Lung (tissue), 12 donors: ENCODE measurements around the gene ACAP1. TPM values are rescaled to one million over a fixed set of nuclear protein-coding genes. Genes with fewer than 3 reads are reported as not detected.

Experiments used
- ATAC-seq: fragments of 200-7000 bp; cut with Tn5 transposase; one replicate; pipeline ENCODE4 v1.9.1; 2020; ENCODE audit warnings: moderate number of reproducible peaks; ENCODE audit not compliant: insufficient read depth, low FRiP score
- DNase-seq, 3 donors: peaks; one replicate each; pipeline ENCODE4 v3.0.0-alpha.2; 2013 to 2017
- H3K27ac ChIP-seq, 2 donors: one replicate each; pipeline ENCODE4 v1.5.1; 2013; ENCODE audit warnings: mild to moderate bottlenecking in 2 of 2, moderate library complexity in 2 of 2, control low read depth in 1 of 2, inconsistent platforms in 1 of 2, low read depth in 1 of 2, low read length in 1 of 2
- H3K27me3 ChIP-seq, 3 donors: one replicate each; pipeline ENCODE4 v1.5.1; 2013; ENCODE audit warnings: low read length in 2 of 3; ENCODE audit not compliant: control insufficient read depth in 3 of 3, insufficient read depth in 3 of 3
- H3K36me3 ChIP-seq, 4 donors: one replicate each; pipeline ENCODE4 v1.5.1; 2013; ENCODE audit warnings: low read length in 4 of 4, mild to moderate bottlenecking in 1 of 4, moderate library complexity in 1 of 4; ENCODE audit not compliant: control insufficient read depth in 4 of 4, insufficient read depth in 4 of 4
- H3K4me1 ChIP-seq, 5 donors: one replicate each; pipeline ENCODE4 v1.5.1; 2013; ENCODE audit warnings: low read length in 5 of 5, mild to moderate bottlenecking in 2 of 5, moderate library complexity in 1 of 5; ENCODE audit not compliant: control insufficient read depth in 5 of 5, insufficient read depth in 5 of 5
- H3K4me3 ChIP-seq: one replicate; pipeline ENCODE4 v1.5.1; 2013; ENCODE audit warnings: mild to moderate bottlenecking, control low read depth, moderate library complexity
- H3K9ac ChIP-seq, 2 donors: one replicate each; pipeline ENCODE4 v1.5.1; 2013; ENCODE audit warnings: low read length in 2 of 2, control low read depth in 1 of 2; ENCODE audit not compliant: insufficient read depth in 1 of 2
- H3K9me3 ChIP-seq, 4 donors: one replicate each; pipeline ENCODE4 v1.5.1; 2013; ENCODE audit warnings: low read length in 3 of 4, mild to moderate bottlenecking in 1 of 4, moderate library complexity in 1 of 4; ENCODE audit not compliant: control insufficient read depth in 4 of 4, insufficient read depth in 3 of 4
- CTCF ChIP-seq: IDR thresholded peaks from 2 replicates; pipeline ENCODE4 v1.5.1; 2012; ENCODE audit warnings: mild to moderate bottlenecking; ENCODE audit errors: control extremely low read depth, extremely low read depth
- WGBS, 2 donors: extraction: QIAGEN DNeasy Blood & Tissue Kit; methylation state at CpG; one replicate each; pipeline ENCODE4 v1.1.7; 2013; 5-methylcytosine and 5-hydroxymethylcytosine counted together
- polyA plus RNA-seq, 2 donors: library from polyadenylated mRNA; stranded (reverse); fragments of 200-250 nt; gene quantifications; one replicate each; pipeline ENCODE4 v1.2.1, GENCODE V29; 2013
- total RNA-seq, 2 donors: library from RNA; depleted of rRNA in 1 of 2; stranded (reverse); fragments of >200 nt in 1 of 2; gene quantifications; one replicate each; pipeline ENCODE4 v1.2.1, GENCODE V29; 2014 to 2021
- donor health status: control.
- donor health status: control.
- donor health status: Bipolar disorder and iron deficiency.
- donor health status: healthy.
- donor health status: DM: yes; HTN: yes; CAD: no.

Gene ACAP1
- total and polyA plus RNA-seq, 4 donors: 9.2 to 39.4 (median 22.1) TPM

- Histone ChIP-seq H3K9ac (no peak overlapping the region), H3K4me3 (no peak overlapping the region), H3K27ac (no peak overlapping the region), H3K4me1 (peaks cover 0 to 13% (median 3%) of the 10 kb centered on the region in 5 donors), H3K27me3 (no peaks in the 10 kb centered on the region), H3K9me3 (peaks cover 0 to 4% (median 0%) of the 10 kb centered on the region in 4 donors), H3K36me3 (peaks cover 0 to 34% (median 19%) of the 10 kb centered on the region in 4 donors)
- TF ChIP-seq CTCF: no peak
- ATAC-seq: no peak
- no peak for DNase-seq
- 91% methylated on average over 19 of the region's 19 CpGs for WGBS, 2 donors
These were observed 53.9 kb downstream of the ACAP1 start for GRCh38 chr17:7389924-7390910.

- DNase-seq (no peak), ATAC-seq (no peak)
- Histone ChIP-seq H3K27ac (peak overlapping the region in 1 of 2 donors; percentile 66), H3K27me3 (no peaks in the 10 kb centered on the region), H3K4me1 (peaks cover 0 to 13% (median 3%) of the 10 kb centered on the region in 5 donors), H3K36me3 (peaks cover 0 to 34% (median 19%) of the 10 kb centered on the region in 4 donors), H3K9me3 (peaks cover 0 to 4% (median 0%) of the 10 kb centered on the region in 4 donors), H3K4me3 (no peak overlapping the region), H3K9ac (no peak overlapping the region)
- TF ChIP-seq CTCF: no peak
- WGBS, 2 donors: 24 to 36% methylated on average over 2 of the region's 2 CpGs
These were observed 55.0 kb downstream of the ACAP1 start for GRCh38 chr17:7391307-7391706.

GRCh38 chr17:7392696-7393612, 56.6 kb downstream of the ACAP1 start:
- H3K9ac ChIP-seq: no peak overlapping the region
- WGBS, 2 donors: 75 to 80% methylated on average over 39 to 42 of the region's 42 CpGs
- peaks cover 0 to 31% (median 17%) of the 10 kb centered on the region in 4 donors for H3K36me3 ChIP-seq
- H3K4me3 ChIP-seq: peak overlapping the region; percentile 79
- no peak for ATAC-seq
- H3K4me1 ChIP-seq: peaks cover 0 to 13% (median 3%) of the 10 kb centered on the region in 5 donors
- no peak for DNase-seq
- no peak for TF ChIP-seq CTCF
- peak overlapping the region in 1 of 2 donors; percentile 21 for H3K27ac ChIP-seq
- H3K27me3 ChIP-seq: no peaks in the 10 kb centered on the region
- H3K9me3 ChIP-seq: peaks cover 0 to 4% (median 0%) of the 10 kb centered on the region in 4 donors
